DOHH2 (cell line): Measurements from ENCODE around the gene TBC1D22A.

ENCODE experiments used
- H3F3A ChIP-seq: fragments of 200-600 bp; sonication (generic), shearing (Covaris generic); 2 replicates; pipeline ENCODE4 v1.6.0; 2016; ENCODE audit warnings: antibody characterized with exemption, mild to moderate bottlenecking; ENCODE audit not compliant: control insufficient read depth, insufficient read depth
- H3K27ac ChIP-seq: fragments of 200-600 bp; sonication (generic); 2 replicates; pipeline ENCODE4 v1.5.1; 2014; ENCODE audit warnings: low read depth, mild to moderate bottlenecking, low read length, moderate library complexity
- H3K27me3 ChIP-seq: fragments of 200-600 bp; sonication (generic); 2 replicates; pipeline ENCODE4 v1.6.1; 2014; ENCODE audit warnings: mild to moderate bottlenecking, low read length, mixed read lengths; ENCODE audit not compliant: control insufficient read depth
- H3K36me3 ChIP-seq: fragments of 200-600 bp; sonication (generic); 2 replicates; pipeline ENCODE4 v1.6.1; 2014; ENCODE audit warnings: mild to moderate bottlenecking, low read length, moderate library complexity, mixed read lengths; ENCODE audit not compliant: control insufficient read depth
- H3K4me1 ChIP-seq: fragments of 200-600 bp; sonication (generic); 2 replicates; pipeline ENCODE4 v1.6.1; 2014; ENCODE audit warnings: mild to moderate bottlenecking, low read length, mixed read lengths; ENCODE audit not compliant: control insufficient read depth
- H3K4me2 ChIP-seq: fragments of 200-600 bp; sonication (generic); 2 replicates; pipeline ENCODE4 v1.6.0; 2014; ENCODE audit warnings: mild to moderate bottlenecking, low read length, moderate library complexity
- H3K4me3 ChIP-seq: fragments of 200-600 bp; sonication (generic); 2 replicates; pipeline ENCODE4 v1.5.1; 2014; ENCODE audit warnings: mild to moderate bottlenecking, low read length, mixed read lengths
- H3K79me2 ChIP-seq: fragments of 200-600 bp; sonication (generic); 2 replicates; pipeline ENCODE4 v1.6.1; 2014; ENCODE audit warnings: mild to moderate bottlenecking, low read length, mixed read lengths; ENCODE audit not compliant: control insufficient read depth
- H3K9me2 ChIP-seq: fragments of 200-600 bp; sonication (generic); replicated peaks from 2 replicates; pipeline ENCODE4 v1.6.1; 2014; ENCODE audit warnings: mild to moderate bottlenecking, low read length, mixed read lengths; ENCODE audit not compliant: control insufficient read depth
- H3K9me3 ChIP-seq: fragments of 200-600 bp; sonication (generic); 2 replicates; pipeline ENCODE4 v1.6.1; 2014; ENCODE audit warnings: antibody characterized with exemption, low read length, mixed read lengths; ENCODE audit not compliant: control insufficient read depth, insufficient read depth
- H4K20me1 ChIP-seq: fragments of 200-600 bp; sonication (generic); 2 replicates; pipeline ENCODE4 v1.6.0; 2014; ENCODE audit warnings: low read depth, mild to moderate bottlenecking, antibody characterized with exemption, low read length, moderate library complexity; ENCODE audit not compliant: control insufficient read depth, insufficient read depth
- EZH2phosphoT487 ChIP-seq: fragments of 200-600 bp; sonication (generic); IDR thresholded peaks from 2 replicates; pipeline ENCODE4 v1.6.1; 2017; ENCODE audit warnings: borderline replicate concordance, mild to moderate bottlenecking, antibody characterized with exemption, low read length, moderate library complexity, mixed read lengths
- TF ChIP-seq, protein P1 (sequence below): fragments of 200-600 bp; sonication (generic); IDR thresholded peaks from one replicate; pipeline ENCODE4 v1.5.1; 2014; ENCODE audit warnings: antibody characterized with exemption, mild to moderate bottlenecking, low read depth, low read length; ENCODE audit not compliant: poor library complexity, severe bottlenecking

TBC1D22A gene

DNA sequence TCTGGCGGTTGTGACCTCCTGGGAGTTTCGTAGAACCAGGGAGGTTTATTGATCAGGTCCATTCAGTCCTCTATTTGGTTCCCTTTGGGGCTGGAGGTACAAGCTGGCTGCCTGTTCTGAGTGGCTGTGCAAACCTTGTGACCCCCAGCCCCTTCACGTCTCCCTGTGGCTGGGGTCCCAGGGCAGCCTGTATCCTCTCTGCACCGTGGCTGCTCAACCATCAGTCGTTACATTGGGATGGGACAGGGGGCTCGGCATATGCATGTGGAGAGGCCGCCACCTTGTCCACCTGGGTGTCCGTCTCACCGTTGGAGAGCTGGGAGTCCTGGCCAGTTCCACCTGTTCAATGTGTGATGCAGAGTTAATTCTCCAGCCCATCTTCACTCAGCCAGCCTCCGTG lies 195.7 kb downstream of the TBC1D22A start:
- no peaks in the 10 kb centered on the region for H3K9me3 ChIP-seq
- no peaks in the 10 kb centered on the region; the same call in 1 of the 2 replicates for H3F3A ChIP-seq
- no peak overlapping the region for H3K4me3 ChIP-seq
- H3K79me2 ChIP-seq: peaks cover 24% of the 10 kb centered on the region
- peaks cover 6% of the 10 kb centered on the region; the same call in 1 of the 2 replicates for H4K20me1 ChIP-seq
- peaks cover 35% of the 10 kb centered on the region for H3K36me3 ChIP-seq
- no peak overlapping the region for H3K27ac ChIP-seq
- H3K4me2 ChIP-seq: no peak overlapping the region
- H3K9me2 ChIP-seq: no peaks in the 10 kb centered on the region
- H3K4me1 ChIP-seq: no peaks in the 10 kb centered on the region
- no peaks in the 10 kb centered on the region for H3K27me3 ChIP-seq
- TF ChIP-seq, protein P1, sequence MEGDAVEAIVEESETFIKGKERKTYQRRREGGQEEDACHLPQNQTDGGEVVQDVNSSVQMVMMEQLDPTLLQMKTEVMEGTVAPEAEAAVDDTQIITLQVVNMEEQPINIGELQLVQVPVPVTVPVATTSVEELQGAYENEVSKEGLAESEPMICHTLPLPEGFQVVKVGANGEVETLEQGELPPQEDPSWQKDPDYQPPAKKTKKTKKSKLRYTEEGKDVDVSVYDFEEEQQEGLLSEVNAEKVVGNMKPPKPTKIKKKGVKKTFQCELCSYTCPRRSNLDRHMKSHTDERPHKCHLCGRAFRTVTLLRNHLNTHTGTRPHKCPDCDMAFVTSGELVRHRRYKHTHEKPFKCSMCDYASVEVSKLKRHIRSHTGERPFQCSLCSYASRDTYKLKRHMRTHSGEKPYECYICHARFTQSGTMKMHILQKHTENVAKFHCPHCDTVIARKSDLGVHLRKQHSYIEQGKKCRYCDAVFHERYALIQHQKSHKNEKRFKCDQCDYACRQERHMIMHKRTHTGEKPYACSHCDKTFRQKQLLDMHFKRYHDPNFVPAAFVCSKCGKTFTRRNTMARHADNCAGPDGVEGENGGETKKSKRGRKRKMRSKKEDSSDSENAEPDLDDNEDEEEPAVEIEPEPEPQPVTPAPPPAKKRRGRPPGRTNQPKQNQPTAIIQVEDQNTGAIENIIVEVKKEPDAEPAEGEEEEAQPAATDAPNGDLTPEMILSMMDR: no peak
- TF ChIP-seq EZH2phosphoT487: no peak

DNA sequence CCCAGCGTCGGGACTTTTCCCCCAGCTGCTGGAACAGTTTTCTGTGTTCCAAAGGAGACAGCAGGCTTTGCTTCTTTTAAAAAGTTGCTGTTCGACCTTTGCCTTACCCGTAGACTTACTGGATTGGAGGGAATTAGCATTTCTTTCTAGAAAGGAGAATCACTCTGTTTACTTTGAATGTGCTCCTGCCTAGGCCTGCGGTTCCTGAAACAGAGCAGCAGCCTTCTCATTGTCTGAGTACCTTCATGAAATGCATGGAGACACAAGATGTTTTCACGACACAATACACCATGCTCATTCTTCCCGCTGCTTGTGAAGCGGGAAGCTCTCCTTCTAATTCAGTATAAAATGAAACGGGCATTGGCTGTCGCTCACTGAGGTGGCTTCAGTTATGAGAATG lies 196.2 kb downstream of the TBC1D22A start:
- no peaks in the 10 kb centered on the region; the same call in 1 of the 2 replicates for H3F3A ChIP-seq
- H3K9me3 ChIP-seq: no peaks in the 10 kb centered on the region
- H3K79me2 ChIP-seq: peaks cover 24% of the 10 kb centered on the region
- H3K9me2 ChIP-seq: no peaks in the 10 kb centered on the region
- peaks cover 32% of the 10 kb centered on the region for H3K36me3 ChIP-seq
- H3K4me2 ChIP-seq: no peak overlapping the region
- TF ChIP-seq, protein P1: no peak
- TF ChIP-seq EZH2phosphoT487: no peak
- H3K27me3 ChIP-seq: no peaks in the 10 kb centered on the region
- H3K4me3 ChIP-seq: no peak overlapping the region
- H3K4me1 ChIP-seq: no peaks in the 10 kb centered on the region
- H4K20me1 ChIP-seq: peaks cover 3% of the 10 kb centered on the region
- no peak overlapping the region for H3K27ac ChIP-seq

DNA sequence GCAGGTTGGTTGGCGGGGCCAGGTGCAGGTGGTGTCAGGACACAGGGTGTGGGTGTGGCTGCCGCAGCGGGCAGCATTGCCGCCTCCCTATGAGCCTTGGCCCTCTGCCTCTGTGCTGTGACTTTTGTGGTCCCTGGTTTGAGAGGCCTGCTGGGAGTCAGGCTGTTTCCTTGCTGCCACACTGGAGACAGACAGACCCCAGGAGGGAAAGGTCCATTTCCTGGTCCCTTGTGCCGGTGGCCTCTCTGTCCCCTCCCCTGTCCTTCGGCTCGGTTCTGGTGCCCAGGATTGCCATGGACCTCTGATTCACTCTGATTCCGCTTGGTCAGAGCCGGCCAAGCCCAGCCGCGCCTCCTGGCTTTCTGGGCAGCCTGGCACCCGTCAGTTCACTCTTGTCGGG lies 196.9 kb downstream of the TBC1D22A start:
- H3K27me3 ChIP-seq: no peaks in the 10 kb centered on the region
- no peak for TF ChIP-seq EZH2phosphoT487
- TF ChIP-seq, protein P1: no peak
- no peaks in the 10 kb centered on the region for H3K9me2 ChIP-seq
- no peaks in the 10 kb centered on the region for H3K4me1 ChIP-seq
- no peak overlapping the region for H3K4me2 ChIP-seq
- H3K36me3 ChIP-seq: peaks cover 25% of the 10 kb centered on the region; the same call in 1 of the 2 replicates
- peaks cover 21% of the 10 kb centered on the region for H3K79me2 ChIP-seq
- no peaks in the 10 kb centered on the region; the same call in 1 of the 2 replicates for H4K20me1 ChIP-seq
- no peak overlapping the region for H3K27ac ChIP-seq
- H3K9me3 ChIP-seq: no peaks in the 10 kb centered on the region
- no peaks in the 10 kb centered on the region; the same call in 1 of the 2 replicates for H3F3A ChIP-seq
- no peak overlapping the region for H3K4me3 ChIP-seq
